ENCODE measurements around the gene CRHR2. TPM values are rescaled to one million over a fixed set of nuclear protein-coding genes. Genes with fewer than 3 reads are reported as not detected.

The CRHR2 gene
- total RNA-seq, 3 donors from 2014 or later (not counting 1 experiment from before 2014, with no cell fraction given): not detected

- intact Hi-C loops (cut with micrococcal nuclease): no loop called here
- WGBS (ENCODE audit: insufficient coverage): 83% methylated on average over 3 of the region's 6 CpGs
Measured at GRCh38 chr7:30709549-30709948, 27.3 kb upstream of the CRHR2 start.

DNA sequence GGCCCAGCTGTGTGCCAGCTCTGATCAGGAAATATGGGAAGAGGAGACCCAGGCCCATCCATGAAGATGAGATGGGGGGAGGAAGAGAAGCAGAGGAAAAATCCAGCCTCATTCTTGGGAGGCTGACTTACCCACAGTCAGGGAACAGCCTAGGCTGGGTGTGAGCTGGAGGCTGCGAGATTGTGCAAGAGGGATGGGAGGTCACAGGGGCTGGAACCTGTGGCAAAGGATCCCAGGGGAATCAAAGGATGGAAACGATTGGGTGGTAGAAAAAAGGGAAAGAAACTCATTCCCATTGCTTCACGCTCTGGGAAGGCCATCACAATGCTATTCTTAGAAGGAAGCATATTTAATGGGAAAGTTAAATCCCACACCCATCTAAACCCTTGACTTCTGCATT, 26.7 kb upstream of the CRHR2 start:
- H3K4me3 Mint-ChIP-seq: no peak overlapping the region
- Histone ChIP-seq H3K27ac (ENCODE audit: low read length) (no peak overlapping the region), H3K27me3 (ENCODE audit: control insufficient read depth, insufficient read depth, low read length) (no peaks in the 10 kb centered on the region), H3K36me3 (ENCODE audit: control insufficient read depth, insufficient read depth, low read length) (no peaks in the 10 kb centered on the region), H3K9me3 (ENCODE audit: control insufficient read depth, insufficient read depth, low read length) (no peaks in the 10 kb centered on the region), H3K4me3 (ENCODE audit: low read length) (no peak overlapping the region), H3K4me1 (ENCODE audit: control insufficient read depth, insufficient read depth, low read length) (no peaks in the 10 kb centered on the region)
- ATAC-seq (no peak), DNase-seq (no peak)
- H3K9me3 Mint-ChIP-seq: no peaks in the 10 kb centered on the region
- no peaks in the 10 kb centered on the region for H3K27me3 Mint-ChIP-seq (ENCODE audit: low read depth in 2 of 2)
- no peak overlapping the region for H3K27ac Mint-ChIP-seq
- no peaks in the 10 kb centered on the region for H3K36me3 Mint-ChIP-seq
- 86% methylated on average over 3 of the region's 3 CpGs for WGBS (ENCODE audit: insufficient coverage)
- H3K4me1 Mint-ChIP-seq: no peaks in the 10 kb centered on the region
- TF ChIP-seq, protein P1, sequence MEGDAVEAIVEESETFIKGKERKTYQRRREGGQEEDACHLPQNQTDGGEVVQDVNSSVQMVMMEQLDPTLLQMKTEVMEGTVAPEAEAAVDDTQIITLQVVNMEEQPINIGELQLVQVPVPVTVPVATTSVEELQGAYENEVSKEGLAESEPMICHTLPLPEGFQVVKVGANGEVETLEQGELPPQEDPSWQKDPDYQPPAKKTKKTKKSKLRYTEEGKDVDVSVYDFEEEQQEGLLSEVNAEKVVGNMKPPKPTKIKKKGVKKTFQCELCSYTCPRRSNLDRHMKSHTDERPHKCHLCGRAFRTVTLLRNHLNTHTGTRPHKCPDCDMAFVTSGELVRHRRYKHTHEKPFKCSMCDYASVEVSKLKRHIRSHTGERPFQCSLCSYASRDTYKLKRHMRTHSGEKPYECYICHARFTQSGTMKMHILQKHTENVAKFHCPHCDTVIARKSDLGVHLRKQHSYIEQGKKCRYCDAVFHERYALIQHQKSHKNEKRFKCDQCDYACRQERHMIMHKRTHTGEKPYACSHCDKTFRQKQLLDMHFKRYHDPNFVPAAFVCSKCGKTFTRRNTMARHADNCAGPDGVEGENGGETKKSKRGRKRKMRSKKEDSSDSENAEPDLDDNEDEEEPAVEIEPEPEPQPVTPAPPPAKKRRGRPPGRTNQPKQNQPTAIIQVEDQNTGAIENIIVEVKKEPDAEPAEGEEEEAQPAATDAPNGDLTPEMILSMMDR (IDR thresholded peaks at IDR 0.05): no peak
- intact Hi-C loops (cut with micrococcal nuclease): no loop called here

More at GRCh38 chr7:30709549-30709948, 27.3 kb upstream of the CRHR2 start:
- Histone ChIP-seq H3K27ac (ENCODE audit: low read length) (no peak overlapping the region), H3K9me3 (ENCODE audit: control insufficient read depth, insufficient read depth, low read length) (no peaks in the 10 kb centered on the region), H3K27me3 (ENCODE audit: control insufficient read depth, insufficient read depth, low read length) (no peaks in the 10 kb centered on the region), H3K36me3 (ENCODE audit: control insufficient read depth, insufficient read depth, low read length) (no peaks in the 10 kb centered on the region), H3K4me3 (ENCODE audit: low read length) (no peak overlapping the region), H3K4me1 (ENCODE audit: control insufficient read depth, insufficient read depth, low read length) (no peaks in the 10 kb centered on the region)
- DNase-seq (no peak), ATAC-seq (no peak)
- H3K36me3 Mint-ChIP-seq: no peaks in the 10 kb centered on the region
- TF ChIP-seq, protein P1 (IDR thresholded peaks at IDR 0.05): no peak
- H3K4me3 Mint-ChIP-seq: no peak overlapping the region
- no peaks in the 10 kb centered on the region for H3K9me3 Mint-ChIP-seq
- H3K27me3 Mint-ChIP-seq (ENCODE audit: low read depth in 2 of 2): no peaks in the 10 kb centered on the region
- H3K4me1 Mint-ChIP-seq: no peaks in the 10 kb centered on the region
- H3K27ac Mint-ChIP-seq: no peak overlapping the region

GRCh38 chr7:30708412-30708811, 26.2 kb upstream of the CRHR2 start:
- no peaks in the 10 kb centered on the region for H3K27me3 Mint-ChIP-seq (ENCODE audit: low read depth in 2 of 2)
- no peak for ATAC-seq
- H3K27ac Mint-ChIP-seq: no peak overlapping the region
- intact Hi-C loops (cut with micrococcal nuclease): no loop called here
- no peaks in the 10 kb centered on the region for H3K36me3 Mint-ChIP-seq
- Histone ChIP-seq H3K4me3 (ENCODE audit: low read length) (no peak overlapping the region), H3K9me3 (ENCODE audit: control insufficient read depth, insufficient read depth, low read length) (no peaks in the 10 kb centered on the region), H3K27ac (ENCODE audit: low read length) (no peak overlapping the region), H3K4me1 (ENCODE audit: control insufficient read depth, insufficient read depth, low read length) (no peaks in the 10 kb centered on the region), H3K36me3 (ENCODE audit: control insufficient read depth, insufficient read depth, low read length) (no peaks in the 10 kb centered on the region), H3K27me3 (ENCODE audit: control insufficient read depth, insufficient read depth, low read length) (no peaks in the 10 kb centered on the region)
- TF ChIP-seq, protein P1 (IDR thresholded peaks at IDR 0.05): no peak
- no peak overlapping the region for H3K4me3 Mint-ChIP-seq
- no peak for DNase-seq
- H3K9me3 Mint-ChIP-seq: no peaks in the 10 kb centered on the region
- H3K4me1 Mint-ChIP-seq: no peaks in the 10 kb centered on the region
- WGBS (ENCODE audit: insufficient coverage): 96% methylated on average over 3 of the region's 4 CpGs

Data from natural killer cell (primary cell).